SU-DHL-6 (cell line): ENCODE results near the gene TBATA.

ENCODE experiments used
- CTCF ChIP-seq: fragments of 200-600 bp; sonication (generic); IDR thresholded peaks from one replicate; pipeline ENCODE4 v1.5.1; 2017; ENCODE audit warnings: antibody characterized with exemption, mild to moderate bottlenecking, low read length, moderate library complexity; ENCODE audit not compliant: insufficient read depth, poor library complexity, severe bottlenecking
- EZH2phosphoT487 ChIP-seq: fragments of 200-600 bp; sonication (generic), shearing (Covaris generic); conservative IDR thresholded peaks from 2 replicates; pipeline ENCODE4 v1.6.1; 2018; ENCODE audit warnings: mild to moderate bottlenecking, antibody characterized with exemption, low read length, moderate library complexity, mixed read lengths

- no peak for TF ChIP-seq CTCF
- TF ChIP-seq EZH2phosphoT487: no peak
Measured at GRCh38 chr10:70773965-70774809, 11.0 kb downstream of the TBATA start.
